Measurements from ENCODE around the gene CT47A7.
"Not testable (repeated sequence)": the region's sequence is repeated elsewhere in the genome, so short reads cannot be mapped to it uniquely, and the experiment has no call there.

CT47A7 gene

DNA sequence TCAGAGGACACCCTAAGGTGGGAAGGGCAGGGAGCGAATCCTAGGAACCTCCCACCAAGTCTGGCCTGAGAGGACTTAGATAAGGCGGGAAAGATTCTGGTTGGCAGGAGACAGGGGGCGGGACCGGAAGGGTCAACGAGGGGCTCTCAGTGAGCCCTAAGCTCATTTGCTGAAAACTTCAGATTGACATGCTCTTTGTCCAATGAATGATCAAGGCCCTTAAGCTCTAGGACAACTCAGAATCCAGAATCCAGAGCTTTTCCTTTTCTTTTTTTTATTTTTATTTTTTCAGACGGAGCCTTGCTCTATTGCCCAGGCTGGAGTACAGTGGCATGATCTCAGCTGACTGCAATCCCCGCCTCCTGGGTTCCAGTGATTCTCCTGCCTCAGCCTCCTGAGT is at the start of gene CT47A7:
Gene CT47A7 (minus strand): TSS at position 101 of the 400 bp plus-strand sequence. CDS start 255 bp downstream, outside the sequence.
- DNase-seq, result not testable (repeated sequence)

DNA sequence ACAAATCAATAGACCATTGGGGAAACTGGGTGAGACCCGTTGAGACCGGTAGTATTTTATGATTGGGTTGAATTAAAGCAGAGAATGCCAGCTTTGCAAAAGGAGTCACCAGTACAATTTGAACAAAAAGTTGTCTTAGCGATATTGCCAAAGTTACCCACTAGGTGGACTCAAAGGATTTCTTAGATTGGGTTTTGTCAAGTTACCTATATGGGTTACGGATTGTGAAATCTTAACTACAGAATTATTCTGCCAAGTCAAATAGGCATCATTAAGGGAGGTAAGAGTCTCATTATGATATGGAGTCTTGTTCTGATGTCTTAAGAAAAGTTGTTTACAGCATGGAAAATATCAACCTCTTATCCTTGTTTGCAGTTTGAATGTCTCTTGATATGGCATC is 44.2 kb upstream of the CT47A7 start:
- DNase-seq, result peak; percentile 5

DNA sequence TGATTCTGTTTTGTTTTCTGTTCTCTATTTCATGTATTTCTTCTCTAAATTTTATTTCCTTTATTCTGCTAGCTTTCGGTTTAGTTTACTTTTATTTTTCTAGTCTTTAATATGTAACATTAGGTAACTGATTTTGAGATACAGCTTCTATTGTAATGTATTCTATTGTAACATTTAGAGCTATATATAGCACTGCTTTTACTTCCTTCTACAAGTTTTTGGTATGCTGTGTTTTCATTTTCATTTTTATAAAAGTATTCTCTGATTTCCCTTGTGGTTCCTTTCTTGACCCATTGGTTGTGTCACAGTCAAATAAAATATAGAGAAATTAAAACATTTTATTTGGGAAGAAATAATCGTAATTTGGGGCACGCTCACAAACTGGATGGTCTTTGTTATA is 43.0 kb upstream of the CT47A7 start:
- no peak for DNase-seq

DNA sequence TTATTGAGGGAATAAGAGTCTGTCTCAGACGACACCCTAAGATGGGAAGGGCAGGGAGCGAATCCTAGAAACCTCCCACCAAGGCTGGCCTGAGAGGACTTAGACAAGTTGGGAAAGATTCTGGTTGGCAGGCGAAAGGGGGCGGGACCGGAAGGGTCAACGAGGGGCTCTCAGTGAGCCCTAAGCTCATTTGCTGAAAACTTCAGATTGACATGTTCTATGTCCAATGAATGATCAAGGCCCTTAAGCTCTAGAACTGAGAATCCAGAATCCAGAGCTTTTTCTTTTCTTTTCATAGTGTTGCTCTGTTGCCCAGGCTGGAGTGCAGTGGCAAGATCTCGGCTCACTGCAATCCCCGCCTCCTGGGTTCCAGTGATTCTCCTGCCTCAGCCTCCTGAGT is 29.3 kb upstream of the CT47A7 start, which contains the start of gene CT47A1:
Gene CT47A1 (minus strand): TSS at position 101 of the 400 bp plus-strand sequence. CDS start 231 bp downstream, outside the sequence.
- DNase-seq, result not testable (repeated sequence)

All from hematopoietic multipotent progenitor cell treated with erythropoietin and hydrocortisone succinate and interleukin-3 and kit ligand, for 4 days (in vitro differentiated cells).